Measurements from ENCODE around the gene KRTAP10-5. TPM values are rescaled to one million over a fixed set of nuclear protein-coding genes. Genes with fewer than 3 reads are reported as not detected.

The KRTAP10-5 gene
- total and polyA plus RNA-seq, 12 donors: not detected

DNA sequence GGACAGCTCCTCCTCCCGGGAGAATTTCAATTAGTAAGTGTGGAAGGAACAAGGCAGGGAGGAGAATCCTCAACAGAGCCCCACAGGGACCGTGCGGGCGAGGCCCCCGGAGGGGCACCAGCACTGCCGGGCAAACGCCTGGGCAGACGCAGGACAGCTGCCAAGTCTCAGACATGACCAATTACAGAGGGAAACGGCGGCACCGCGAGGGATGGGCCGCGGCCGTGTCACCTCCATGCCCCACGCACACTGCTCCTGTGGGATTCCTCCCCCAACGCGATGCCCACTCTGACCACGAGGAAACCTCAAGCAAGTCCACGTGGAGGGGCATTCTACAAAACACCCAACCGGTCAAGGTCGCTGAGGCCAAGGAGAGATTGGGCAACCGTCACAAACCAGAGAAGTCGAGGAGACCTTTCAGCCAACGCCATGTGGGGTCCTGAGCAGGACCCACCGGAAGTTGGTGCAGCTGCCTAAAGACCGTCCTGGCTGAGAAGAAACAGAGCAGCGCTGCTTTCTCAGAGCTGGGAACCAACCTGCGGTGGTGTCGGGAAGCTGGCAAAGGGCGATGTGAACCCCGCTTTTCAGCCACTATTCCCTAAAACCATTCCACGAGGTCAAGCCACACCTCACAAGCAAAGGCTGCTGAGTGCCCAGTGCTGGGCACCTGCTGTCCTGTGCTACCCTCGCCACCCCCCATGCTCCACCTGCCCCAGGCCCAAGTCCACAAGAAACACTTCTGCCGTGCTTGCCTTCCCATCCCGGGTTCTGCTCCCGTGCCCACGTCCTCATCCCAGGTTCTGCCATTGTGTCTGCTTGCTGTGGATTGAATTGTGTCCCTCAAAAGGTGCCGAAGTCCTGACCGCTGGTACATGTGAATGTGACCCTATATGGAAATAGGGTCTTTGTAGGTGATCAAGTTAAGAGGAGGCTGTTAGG lies 8.3 kb downstream of the KRTAP10-5 start:
- TF ChIP-seq, protein P1, sequence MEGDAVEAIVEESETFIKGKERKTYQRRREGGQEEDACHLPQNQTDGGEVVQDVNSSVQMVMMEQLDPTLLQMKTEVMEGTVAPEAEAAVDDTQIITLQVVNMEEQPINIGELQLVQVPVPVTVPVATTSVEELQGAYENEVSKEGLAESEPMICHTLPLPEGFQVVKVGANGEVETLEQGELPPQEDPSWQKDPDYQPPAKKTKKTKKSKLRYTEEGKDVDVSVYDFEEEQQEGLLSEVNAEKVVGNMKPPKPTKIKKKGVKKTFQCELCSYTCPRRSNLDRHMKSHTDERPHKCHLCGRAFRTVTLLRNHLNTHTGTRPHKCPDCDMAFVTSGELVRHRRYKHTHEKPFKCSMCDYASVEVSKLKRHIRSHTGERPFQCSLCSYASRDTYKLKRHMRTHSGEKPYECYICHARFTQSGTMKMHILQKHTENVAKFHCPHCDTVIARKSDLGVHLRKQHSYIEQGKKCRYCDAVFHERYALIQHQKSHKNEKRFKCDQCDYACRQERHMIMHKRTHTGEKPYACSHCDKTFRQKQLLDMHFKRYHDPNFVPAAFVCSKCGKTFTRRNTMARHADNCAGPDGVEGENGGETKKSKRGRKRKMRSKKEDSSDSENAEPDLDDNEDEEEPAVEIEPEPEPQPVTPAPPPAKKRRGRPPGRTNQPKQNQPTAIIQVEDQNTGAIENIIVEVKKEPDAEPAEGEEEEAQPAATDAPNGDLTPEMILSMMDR (IDR thresholded peaks at IDR 0.05): no peak
- peaks cover 0 to 30% (median 0%) of the 10 kb centered on the region in 7 donors for H3K27me3 ChIP-seq
- no peaks in the 10 kb centered on the region for H3K4me1 ChIP-seq
- DNase-seq (no peak), ATAC-seq (no peak)
- no peaks in the 10 kb centered on the region for H3K36me3 ChIP-seq
- H3K27ac ChIP-seq: no peak overlapping the region
- 88 to 92% methylated on average over 40 of the region's 40 CpGs for WGBS, 2 donors
- H3K4me3 ChIP-seq: no peak overlapping the region
- H3K9me3 ChIP-seq: peaks cover 0 to 27% (median 7%) of the 10 kb centered on the region in 11 donors
- intact Hi-C loops (cut with DNase I): no loop called here

DNA sequence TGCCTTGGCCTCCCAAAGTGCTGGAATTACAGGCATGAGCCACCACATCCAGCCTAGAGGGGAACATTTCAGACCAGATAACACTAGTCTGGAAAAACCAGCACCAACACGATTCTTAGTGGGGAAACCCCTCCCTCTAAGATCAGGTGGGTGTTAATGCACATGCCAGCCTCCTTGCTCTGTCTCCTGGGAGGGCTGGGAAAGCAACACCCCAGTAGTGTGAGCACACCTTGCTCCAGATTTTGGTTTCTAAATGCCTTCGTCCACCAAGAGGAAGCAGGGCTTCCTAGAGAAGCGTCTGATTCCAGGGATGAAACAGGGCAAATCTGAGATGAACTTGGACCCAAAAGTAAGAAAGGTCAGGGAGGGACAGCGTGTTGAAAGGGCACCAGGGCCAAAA lies 9.1 kb downstream of the KRTAP10-5 start:
- WGBS, 2 donors: 64 to 72% methylated on average over 4 of the region's 4 CpGs
- Histone ChIP-seq H3K36me3 (no peaks in the 10 kb centered on the region), H3K27me3 (peaks cover 0 to 30% (median 0%) of the 10 kb centered on the region in 7 donors), H3K9me3 (peaks cover 0 to 19% (median 0%) of the 10 kb centered on the region in 11 donors), H3K4me1 (no peaks in the 10 kb centered on the region), H3K27ac (no peak overlapping the region), H3K4me3 (no peak overlapping the region)
- TF ChIP-seq, protein P1 (IDR thresholded peaks at IDR 0.05): no peak
- ATAC-seq (no peak), DNase-seq (no peak)
- intact Hi-C loops (cut with DNase I): no loop called here

DNA sequence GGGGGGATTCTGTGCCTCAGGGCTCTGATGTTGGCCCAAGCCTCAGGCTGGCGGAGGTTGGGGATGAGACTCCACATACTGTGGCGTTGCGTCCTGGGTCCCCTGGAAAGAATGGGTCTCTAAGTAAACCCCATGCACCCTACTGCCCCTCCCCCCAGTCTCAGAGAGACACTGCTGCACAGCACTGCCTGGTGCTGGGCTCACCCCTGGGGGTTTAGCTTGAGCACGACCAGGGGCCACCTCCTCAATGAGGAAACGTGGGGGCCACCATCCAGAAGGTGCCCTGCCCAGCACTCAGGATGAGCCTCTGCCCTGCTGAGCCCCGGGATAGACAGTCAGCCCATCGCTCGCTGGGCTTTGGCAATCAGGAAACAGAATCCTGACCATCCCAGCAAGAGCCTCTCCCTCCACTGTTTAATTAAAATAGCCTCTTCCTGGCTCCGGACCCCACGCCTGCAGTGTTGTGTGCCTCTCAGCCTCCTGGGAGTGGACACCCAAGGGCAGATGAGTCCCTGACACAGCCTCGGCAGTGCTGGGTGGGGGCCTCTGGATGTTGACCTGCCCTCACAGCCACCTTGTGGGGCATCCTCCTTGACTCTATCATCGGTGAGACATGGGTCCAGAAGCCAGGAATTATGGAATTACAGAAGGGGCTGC lies 10.4 kb downstream of the KRTAP10-5 start:
- TF ChIP-seq, protein P1 (IDR thresholded peaks at IDR 0.05): no peak
- H3K36me3 ChIP-seq: no peaks in the 10 kb centered on the region
- H3K27ac ChIP-seq: no peak overlapping the region
- DNase-seq (no peak), ATAC-seq (no peak)
- peaks cover 0 to 19% (median 0%) of the 10 kb centered on the region in 11 donors for H3K9me3 ChIP-seq
- intact Hi-C loops (cut with DNase I): no loop called here
- H3K4me1 ChIP-seq: peaks cover 0 to 5% (median 0%) of the 10 kb centered on the region in 9 donors
- no peak overlapping the region for H3K4me3 ChIP-seq
- WGBS, 2 donors: 76 to 77% methylated on average over 12 of the region's 12 CpGs
- peaks cover 0 to 26% (median 0%) of the 10 kb centered on the region in 7 donors for H3K27me3 ChIP-seq

Data from heart right ventricle (tissue), 16 donors.